LNCAP (cell line): Measurements from ENCODE around the gene SLC24A3.

ENCODE experiments used
- TF ChIP-seq, protein P1 (sequence below): fragments of 450-650 bp; IDR thresholded peaks from 2 replicates; pipeline ENCODE4 v1.5.1; 2017; ENCODE audit warnings: mild to moderate bottlenecking

The SLC24A3 gene

DNA sequence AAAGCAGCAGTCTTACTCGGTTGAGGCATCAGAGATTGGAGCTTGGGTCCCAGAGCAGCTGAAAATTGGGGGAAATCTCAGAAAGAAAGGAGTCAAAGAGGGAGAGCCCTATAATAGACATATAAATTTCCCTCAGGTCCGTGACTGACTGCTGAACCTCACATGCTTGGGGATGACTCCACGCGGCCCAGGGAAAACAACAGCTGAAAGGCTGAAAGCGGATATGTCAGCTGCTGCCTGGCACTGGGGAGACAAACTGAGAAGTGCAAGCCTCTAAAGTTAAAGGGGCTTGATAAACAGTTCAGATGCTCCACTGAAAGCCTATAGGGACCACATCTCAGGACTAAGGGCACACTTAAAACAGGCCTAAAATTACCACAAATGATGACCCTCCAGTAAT, 289.7 kb downstream of the SLC24A3 start:
- TF ChIP-seq, protein P1, sequence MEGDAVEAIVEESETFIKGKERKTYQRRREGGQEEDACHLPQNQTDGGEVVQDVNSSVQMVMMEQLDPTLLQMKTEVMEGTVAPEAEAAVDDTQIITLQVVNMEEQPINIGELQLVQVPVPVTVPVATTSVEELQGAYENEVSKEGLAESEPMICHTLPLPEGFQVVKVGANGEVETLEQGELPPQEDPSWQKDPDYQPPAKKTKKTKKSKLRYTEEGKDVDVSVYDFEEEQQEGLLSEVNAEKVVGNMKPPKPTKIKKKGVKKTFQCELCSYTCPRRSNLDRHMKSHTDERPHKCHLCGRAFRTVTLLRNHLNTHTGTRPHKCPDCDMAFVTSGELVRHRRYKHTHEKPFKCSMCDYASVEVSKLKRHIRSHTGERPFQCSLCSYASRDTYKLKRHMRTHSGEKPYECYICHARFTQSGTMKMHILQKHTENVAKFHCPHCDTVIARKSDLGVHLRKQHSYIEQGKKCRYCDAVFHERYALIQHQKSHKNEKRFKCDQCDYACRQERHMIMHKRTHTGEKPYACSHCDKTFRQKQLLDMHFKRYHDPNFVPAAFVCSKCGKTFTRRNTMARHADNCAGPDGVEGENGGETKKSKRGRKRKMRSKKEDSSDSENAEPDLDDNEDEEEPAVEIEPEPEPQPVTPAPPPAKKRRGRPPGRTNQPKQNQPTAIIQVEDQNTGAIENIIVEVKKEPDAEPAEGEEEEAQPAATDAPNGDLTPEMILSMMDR = no peak

DNA sequence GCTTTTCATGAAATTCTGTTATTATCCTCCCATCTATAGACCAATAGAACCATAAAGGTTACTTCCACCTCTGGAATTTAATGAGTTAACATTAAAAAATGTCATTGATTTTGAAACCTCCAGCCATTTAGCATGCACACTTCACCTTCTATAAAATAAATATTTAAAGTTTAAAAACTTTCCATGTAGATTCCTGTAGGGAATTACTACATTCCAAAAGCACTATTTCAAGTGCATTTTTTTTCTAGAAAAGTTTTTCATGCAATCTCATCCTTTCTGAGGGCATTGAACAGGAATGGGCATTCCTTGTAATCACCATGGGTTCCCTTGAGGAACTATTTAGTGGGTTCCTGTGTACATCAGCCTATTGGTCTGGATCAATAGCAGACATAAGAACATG, 291.8 kb downstream of the SLC24A3 start:
- TF ChIP-seq, protein P1 = no peak

DNA sequence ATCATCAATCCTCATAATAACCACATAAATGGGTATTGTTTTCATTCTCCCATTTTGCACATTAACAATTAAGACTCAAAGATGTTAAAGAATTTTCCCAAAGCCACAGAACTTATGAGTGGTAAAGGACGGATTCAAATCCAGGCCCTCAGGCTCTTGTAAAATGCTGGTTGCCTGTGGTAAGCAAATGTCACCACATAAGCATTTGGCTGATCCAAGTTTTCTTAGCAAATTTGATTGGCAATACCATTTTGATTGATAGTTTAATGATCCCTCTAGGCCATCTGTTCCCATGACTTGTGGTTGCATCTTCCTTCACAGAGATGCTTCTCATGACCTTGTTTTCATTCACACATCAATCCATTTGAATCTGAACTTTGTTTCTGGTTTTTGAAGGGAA, 293.6 kb downstream of the SLC24A3 start:
- TF ChIP-seq, protein P1 = no peak

DNA sequence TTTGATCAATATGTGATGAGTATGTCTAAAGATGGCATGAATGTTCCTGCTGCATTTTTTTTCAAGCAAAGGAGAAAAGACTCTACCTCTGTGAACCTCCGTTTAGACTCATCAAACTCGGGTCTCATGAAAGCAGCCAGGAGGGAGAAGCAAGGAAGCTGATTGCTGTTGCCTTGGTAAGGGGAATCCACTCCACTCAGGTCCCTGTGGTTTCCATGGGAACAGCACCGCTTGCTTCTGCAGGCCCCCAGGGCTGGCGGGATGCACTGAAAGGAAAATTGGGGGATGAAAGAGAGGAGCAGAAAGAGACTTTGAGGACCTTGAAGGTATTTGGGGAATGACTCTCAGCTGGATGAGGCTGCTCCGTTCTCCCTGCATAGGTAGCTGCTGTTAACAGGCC, 296.0 kb downstream of the SLC24A3 start:
- TF ChIP-seq, protein P1 = no peak

DNA sequence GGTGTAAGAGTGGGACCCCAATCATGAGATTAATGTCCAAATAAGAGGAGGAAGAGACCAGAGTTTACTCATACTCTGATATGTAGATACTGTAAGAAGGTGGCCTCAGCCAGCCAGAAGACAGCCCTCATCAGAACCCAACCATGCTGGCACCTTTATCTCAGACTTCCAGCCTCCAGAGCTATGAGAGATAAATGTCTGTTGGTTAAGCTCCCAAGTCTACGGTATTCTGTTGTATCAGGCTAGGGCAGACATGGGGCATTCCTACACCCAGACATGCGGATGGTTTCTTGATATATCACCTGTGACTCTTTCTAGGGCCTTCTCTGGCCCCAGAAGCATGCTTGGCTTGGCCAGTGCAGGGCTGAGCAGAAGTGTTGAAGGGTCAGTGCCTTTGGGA, 298.2 kb downstream of the SLC24A3 start:
- TF ChIP-seq, protein P1 = no peak

DNA sequence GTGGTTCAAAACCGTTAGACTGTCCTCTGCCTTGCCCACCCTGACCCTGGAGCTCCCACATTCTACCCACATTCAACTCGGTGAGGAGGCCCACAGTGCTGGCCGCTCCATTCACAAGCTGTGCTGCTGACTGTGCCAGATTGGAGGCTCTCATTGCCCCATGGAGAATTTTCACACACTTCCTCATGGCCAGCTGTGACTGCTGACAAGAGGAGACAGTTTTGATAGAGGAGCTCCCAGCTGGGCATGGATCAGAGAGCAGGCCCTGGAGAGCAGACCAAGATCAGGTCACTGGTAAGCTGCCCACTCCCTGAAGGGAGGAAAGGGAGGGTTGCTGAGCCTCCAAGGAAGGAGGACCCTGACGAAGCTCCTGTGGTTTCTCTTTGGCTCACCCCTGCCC, 299.5 kb downstream of the SLC24A3 start:
- TF ChIP-seq, protein P1 = no peak

DNA sequence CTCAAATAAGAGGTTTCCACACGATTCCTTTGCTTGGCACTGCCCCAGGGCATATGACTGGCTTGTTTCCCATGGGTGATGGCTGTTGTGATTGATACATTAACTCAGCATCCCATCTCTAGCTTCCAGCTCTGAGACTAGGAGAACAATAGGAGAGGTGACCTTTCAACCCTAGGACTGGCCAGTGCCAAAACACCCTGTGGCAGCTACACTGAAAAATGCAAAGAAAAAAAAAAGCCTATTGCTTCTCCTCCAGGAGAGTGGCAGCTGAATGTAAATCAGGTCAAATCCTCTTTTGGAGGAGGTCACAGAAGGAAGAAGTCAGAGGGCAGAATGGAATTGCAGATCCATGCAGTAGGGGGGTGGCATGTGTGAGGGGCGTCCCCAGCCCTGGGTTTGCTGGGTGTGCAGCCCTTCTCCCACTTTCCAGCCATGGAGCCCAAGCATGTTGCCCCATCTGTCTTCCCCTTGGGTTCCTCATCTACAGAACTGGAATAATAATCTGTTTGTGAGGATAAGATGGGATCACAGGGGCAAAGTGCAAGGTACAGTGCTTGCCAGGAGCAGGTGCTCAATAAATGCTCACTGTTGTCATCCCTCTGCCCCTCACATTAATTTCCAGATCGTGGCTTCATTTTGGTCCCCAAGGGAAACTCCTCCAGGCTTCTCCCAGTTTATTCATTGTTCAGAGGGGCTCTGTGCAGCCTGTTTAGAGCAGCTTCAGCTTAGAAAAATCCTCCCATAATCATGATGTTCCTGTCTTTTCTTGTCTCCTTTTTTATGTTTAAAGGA, 300.6 kb downstream of the SLC24A3 start:
- TF ChIP-seq, protein P1 = no peak

DNA sequence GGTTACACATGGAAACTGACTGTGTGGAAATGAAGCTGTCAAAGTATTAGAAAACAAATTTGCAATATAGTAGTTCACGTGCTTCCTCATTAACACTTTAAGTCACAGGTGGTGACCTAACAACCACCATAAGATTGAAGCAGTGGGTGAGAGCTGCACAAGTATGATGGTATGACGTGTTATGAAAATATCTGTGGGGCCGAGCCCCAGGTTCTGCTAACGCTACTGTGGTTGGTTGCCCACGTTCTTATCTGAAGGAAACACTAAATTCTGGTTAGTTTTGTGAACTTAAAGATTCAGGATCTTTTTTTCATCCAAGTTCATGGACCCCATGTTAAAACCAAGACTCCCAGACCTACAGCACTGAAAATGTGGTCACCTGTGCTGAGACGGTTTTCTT, 302.6 kb downstream of the SLC24A3 start:
- TF ChIP-seq, protein P1 = no peak
